Ovary (tissue), 10 donors: ENCODE measurements around the gene NME9. TPM values are rescaled to one million over a fixed set of nuclear protein-coding genes. Genes with fewer than 3 reads are reported as not detected.
"Not testable (repeated sequence)": the region's sequence is repeated elsewhere in the genome, so short reads cannot be mapped to it uniquely, and the experiment has no call there.

ENCODE experiments used
- DNase-seq, 5 donors: peaks; one replicate each; pipeline ENCODE4 v3.0.0-alpha.2; 2019 to 2020
- H3K27ac ChIP-seq, 2 donors: fragments of 200-600 bp; one replicate each; pipeline versions ENCODE4 v1.5.1 to v1.8.0; 2019 to 2022
- H3K27me3 ChIP-seq: fragments of 200-600 bp; one replicate; pipeline ENCODE4 v1.8.0; 2022
- H3K36me3 ChIP-seq: fragments of 200-600 bp; sonication (generic); one replicate; pipeline ENCODE4 v1.5.1; 2019
- H3K4me1 ChIP-seq: one replicate; pipeline ENCODE4 v1.8.1; 2013; ENCODE audit warnings: mild to moderate bottlenecking, moderate library complexity; ENCODE audit not compliant: insufficient read depth
- H3K4me3 ChIP-seq: fragments of 200-600 bp; sonication (generic); one replicate; pipeline ENCODE4 v1.5.1; 2017
- H3K9me3 ChIP-seq, 2 donors: fragments of 200-600 bp in 1 of 2; sonication (generic) in 1 of 2; one replicate each; pipeline versions ENCODE4 v1.5.1 to v1.8.1; 2013 to 2019; ENCODE audit warnings: mild to moderate bottlenecking in 1 of 2, moderate library complexity in 1 of 2
- CTCF ChIP-seq, 3 donors: fragments of 450-650 bp in 2 of 3; fragments of 200-600 bp in 1 of 3; IDR thresholded peaks; one replicate each; pipeline versions ENCODE4 v1.5.1 to v1.8.0; 2016 to 2022; ENCODE audit warnings: antibody characterized with exemption in 3 of 3, mild to moderate bottlenecking in 1 of 3
- EP300 ChIP-seq: sonication (generic); formaldehyde crosslinking; IDR thresholded peaks from one replicate; pipeline ENCODE4 v1.6.1; 2017; ENCODE audit warnings: antibody characterized with exemption
- POLR2A ChIP-seq: fragments of 450-650 bp; IDR thresholded peaks from one replicate; pipeline ENCODE4 v1.6.1; 2017; ENCODE audit warnings: antibody characterized with exemption, mild to moderate bottlenecking, moderate library complexity
- WGBS, 3 donors: extraction: QIAGEN DNeasy Blood & Tissue Kit in 1 of 3; methylation state at CpG; one replicate each; pipeline versions ENCODE4 v1.1.5 to v1.1.7; 2013 to 2017; 5-methylcytosine and 5-hydroxymethylcytosine counted together
- intact Hi-C, 4 donors: fragments of 100-400 bp; cut with DNase I; formaldehyde crosslinking; loops; one replicate each; pipeline versions ENCODE4 v1.11.0 to v1.15.1; 2022 to 2023
- long read RNA-seq, 3 donors: library from polyadenylated mRNA in 2 of 3; unstranded in 2 of 3; transcript quantifications; one replicate each; pipeline ENCODE4 v2.0.0 and lab custom pipeline, GENCODE V29; 2021 to 2026
- polyA plus RNA-seq, 2 donors: library from polyadenylated mRNA; stranded (reverse); fragments of 200-250 nt in 1 of 2; fragments of 350-450 nt in 1 of 2; fragmentation: Illumina TruSeq in 1 of 2; extraction: RNeasy Lipid Tissue Mini Kit (QIAGEN cat#74804) in 1 of 2; gene quantifications; one replicate each; pipeline ENCODE4 v1.2.3, GENCODE V29; 2013 to 2014
- total RNA-seq, 7 donors: library from RNA; depleted of rRNA in 2 of 7; stranded (reverse); fragments of >200 nt in 2 of 7; fragmentation: NEBNext Ultra II Directional in 3 of 7; extraction: Animal tissue kit (Norgen Biotek cat#: 25700) in 3 of 7; gene quantifications; one replicate each; pipeline versions ENCODE4 v1.1.0 to v1.2.4, GENCODE V29; 2016 to 2023
- donor health status: DM: no; HTN: no; CAD: no; lungs with moderate emphysema.
- donor health status: DM: no; HTN: no; CAD: no.
- donor health status: Bipolar disorder and iron deficiency.
- donor health status: DM: yes; HTN: yes; CAD: no.
- donor health status: DM: no; HTN: no; CAD: no.
- donor health status: DM: yes; HTN: yes; CAD: no.

The NME9 gene
- total RNA-seq (1 to 10 TPM in 3 of 7 donors, under 1 TPM in 4; 0.43 to 9.8 (median 0.82) TPM), polyA plus RNA-seq (under 1 TPM; 0.23 to 0.54 TPM)
- long read RNA-seq, donor 1, partial matches to known transcripts: 0 of 6 reads
- long read RNA-seq, donor 1, other reads (novel, unspliced or antisense): 6 of 6 reads
- long read RNA-seq, donor 2: 0 reads
- long read RNA-seq, donor 3, partial matches to known transcripts: 0 of 5 reads
- long read RNA-seq, donor 3, other reads (novel, unspliced or antisense): 5 of 5 reads

GRCh38 chr3:138329127-138329983 lies at the start of gene NME9:
Gene NME9, minus strand, starts transcription at chr3:138329851. Its CDS starts 516 bp downstream, at chr3:138329335.
- Histone ChIP-seq H3K27me3 (no peaks in the 10 kb centered on the region), H3K27ac (peak within 1 kb of the TSS in 1 of 2 donors; percentile 4), H3K9me3 (no peaks in the 10 kb centered on the region), H3K4me3 (peak within 1 kb of the TSS; percentile 46), H3K4me1 (no peaks in the 10 kb centered on the region), H3K36me3 (no peaks in the 10 kb centered on the region)
- TF ChIP-seq EP300: peak; percentile 59
- TF ChIP-seq CTCF (IDR thresholded peaks at IDR 0.05): peak; percentile 8 to 43 (median 41)
- no peak for TF ChIP-seq POLR2A
- WGBS, 3 donors: 1% methylated on average over 60 to 62 of the region's 62 CpGs
- intact Hi-C loops: no loop called here
- DNase-seq: peak; percentile 85 to 92 (median 89)

GRCh38 chr3:138378990-138379389 lies 49.3 kb upstream of the NME9 start:
- DNase-seq: no peak
- no peak overlapping the region for H3K4me3 ChIP-seq
- no peaks in the 10 kb centered on the region for H3K36me3 ChIP-seq
- 89 to 100% (median 90%) methylated on average over 1 of the region's 1 CpG for WGBS, 3 donors
- H3K9me3 ChIP-seq: no peaks in the 10 kb centered on the region
- no peaks in the 10 kb centered on the region for H3K27me3 ChIP-seq
- no peak for TF ChIP-seq EP300
- TF ChIP-seq POLR2A: no peak
- TF ChIP-seq CTCF (IDR thresholded peaks at IDR 0.05): no peak
- H3K4me1 ChIP-seq: peaks cover 25% of the 10 kb centered on the region
- intact Hi-C loops: no loop called here
- no peak overlapping the region for H3K27ac ChIP-seq

- DNase-seq: no peak
- peaks cover 25% of the 10 kb centered on the region for H3K4me1 ChIP-seq
- peak overlapping the region in 1 of 2 donors; percentile 2 for H3K27ac ChIP-seq
- no peak overlapping the region for H3K4me3 ChIP-seq
- no peaks in the 10 kb centered on the region for H3K27me3 ChIP-seq
- TF ChIP-seq POLR2A (no peak), EP300 (no peak), CTCF (IDR thresholded peaks at IDR 0.05) (no peak)
- intact Hi-C loops: no loop called here
- H3K36me3 ChIP-seq: no peaks in the 10 kb centered on the region
- no peaks in the 10 kb centered on the region for H3K9me3 ChIP-seq
- WGBS, 3 donors: 87 to 91% (median 90%) methylated on average over 5 of the region's 5 CpGs
Measured at GRCh38 chr3:138378331-138378730, 48.7 kb upstream of the NME9 start.

GRCh38 chr3:138377804-138378203 lies 48.2 kb upstream of the NME9 start:
- TF ChIP-seq POLR2A (no peak), CTCF (IDR thresholded peaks at IDR 0.05) (no peak), EP300 (no peak)
- Histone ChIP-seq H3K36me3 (no peaks in the 10 kb centered on the region), H3K4me3 (no peak overlapping the region), H3K9me3 (no peaks in the 10 kb centered on the region), H3K27me3 (no peaks in the 10 kb centered on the region), H3K27ac (peak overlapping the region in 1 of 2 donors; percentile 2), H3K4me1 (peaks cover 23% of the 10 kb centered on the region)
- 61 to 72% (median 72%) methylated on average over 5 of the region's 5 CpGs for WGBS, 3 donors
- DNase-seq: no peak
- intact Hi-C loops: no loop called here

- H3K27me3 ChIP-seq, H3K27ac ChIP-seq, H3K9me3 ChIP-seq, DNase-seq, intact Hi-C loops, H3K36me3 ChIP-seq, H3K4me3 ChIP-seq: not testable (repeated sequence)
- 90 to 93% (median 92%) methylated on average over 11 of the region's 11 CpGs for WGBS, 3 donors
- peaks cover 18% of the 10 kb centered on the region for H3K4me1 ChIP-seq
Measured at GRCh38 chr3:138377212-138377611, 47.6 kb upstream of the NME9 start.
